ENCODE results near the gene SERGEF. TPM values are rescaled to one million over a fixed set of nuclear protein-coding genes. Genes with fewer than 3 reads are reported as not detected.
A peak's percentile ranks its signal among the peaks of the same experiment; 100 is the strongest.

Gene SERGEF
- total and polyA plus RNA-seq, 8 donors = 9.3 to 158 (median 73.5) TPM; not detected in 1

DNA sequence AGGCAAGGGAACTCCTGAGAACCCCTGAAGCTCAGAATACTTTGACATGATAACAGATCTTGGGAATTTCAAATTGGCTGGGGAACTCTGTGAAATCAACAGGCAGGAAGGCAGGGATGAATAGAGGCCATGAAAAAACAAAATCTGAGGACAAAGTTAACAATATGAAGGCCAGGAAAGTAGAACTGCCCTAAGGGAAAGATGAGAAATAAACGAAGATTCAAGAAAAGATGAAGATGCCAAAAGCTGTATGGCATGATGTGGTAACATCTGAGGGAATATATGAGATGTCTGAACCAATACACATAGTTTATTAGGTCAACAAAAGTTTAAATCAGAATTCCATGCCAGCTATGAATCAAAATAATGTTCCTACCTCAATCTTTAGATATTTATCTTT is 25.0 kb downstream of the SERGEF start:
- no peaks in the 10 kb centered on the region for H3K27me3 ChIP-seq
- 84 to 96% (median 88%) methylated on average over 1 of the region's 1 CpG for WGBS, 5 donors
- intact Hi-C loops (cut with DNase I; ENCODE audit: low total_unique reads) = no loop called here
- TF ChIP-seq POLR2AphosphoS5 (IDR thresholded peaks at IDR 0.05) (no peak), POLR2A (IDR thresholded peaks at IDR 0.05) (no peak), EP300 (IDR thresholded peaks at IDR 0.05) (no peak)
- TF ChIP-seq, protein P1, sequence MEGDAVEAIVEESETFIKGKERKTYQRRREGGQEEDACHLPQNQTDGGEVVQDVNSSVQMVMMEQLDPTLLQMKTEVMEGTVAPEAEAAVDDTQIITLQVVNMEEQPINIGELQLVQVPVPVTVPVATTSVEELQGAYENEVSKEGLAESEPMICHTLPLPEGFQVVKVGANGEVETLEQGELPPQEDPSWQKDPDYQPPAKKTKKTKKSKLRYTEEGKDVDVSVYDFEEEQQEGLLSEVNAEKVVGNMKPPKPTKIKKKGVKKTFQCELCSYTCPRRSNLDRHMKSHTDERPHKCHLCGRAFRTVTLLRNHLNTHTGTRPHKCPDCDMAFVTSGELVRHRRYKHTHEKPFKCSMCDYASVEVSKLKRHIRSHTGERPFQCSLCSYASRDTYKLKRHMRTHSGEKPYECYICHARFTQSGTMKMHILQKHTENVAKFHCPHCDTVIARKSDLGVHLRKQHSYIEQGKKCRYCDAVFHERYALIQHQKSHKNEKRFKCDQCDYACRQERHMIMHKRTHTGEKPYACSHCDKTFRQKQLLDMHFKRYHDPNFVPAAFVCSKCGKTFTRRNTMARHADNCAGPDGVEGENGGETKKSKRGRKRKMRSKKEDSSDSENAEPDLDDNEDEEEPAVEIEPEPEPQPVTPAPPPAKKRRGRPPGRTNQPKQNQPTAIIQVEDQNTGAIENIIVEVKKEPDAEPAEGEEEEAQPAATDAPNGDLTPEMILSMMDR (IDR thresholded peaks at IDR 0.05) = no peak
- peaks cover 0 to 12% (median 6%) of the 10 kb centered on the region in 4 donors for H3K4me1 ChIP-seq
- no peak overlapping the region for H3K27ac ChIP-seq
- no peak for DNase-seq
- peaks cover 4 to 52% (median 42%) of the 10 kb centered on the region in 4 donors for H3K36me3 ChIP-seq
- H3K4me3 ChIP-seq = no peak overlapping the region
- H3K9me3 ChIP-seq = no peaks in the 10 kb centered on the region

DNA sequence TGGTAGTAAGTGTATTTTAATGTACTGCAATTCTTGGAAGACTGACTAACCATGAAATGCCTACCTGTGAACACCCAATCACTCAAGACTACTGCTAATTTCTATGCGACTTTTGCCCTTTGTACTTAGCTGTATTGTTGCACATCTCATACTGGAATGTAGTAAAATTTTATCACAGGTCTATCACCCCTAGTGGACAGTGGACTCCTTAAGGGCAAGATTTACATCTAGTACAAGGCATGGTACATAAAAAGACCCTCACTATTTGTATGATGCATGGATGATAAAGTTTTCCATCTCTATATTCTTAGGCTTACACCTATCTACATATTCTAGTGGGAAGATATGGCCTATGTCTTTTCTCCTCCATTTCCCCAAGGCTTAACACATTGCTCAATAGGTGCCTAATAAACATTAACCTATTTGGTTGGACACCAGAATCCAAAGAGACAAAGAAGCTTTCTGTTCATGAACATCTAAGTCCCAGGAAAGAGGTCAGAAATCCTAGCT is 26.1 kb downstream of the SERGEF start:
- H3K27me3 ChIP-seq = no peaks in the 10 kb centered on the region
- no peak for DNase-seq
- H3K4me1 ChIP-seq = peaks cover 0 to 12% (median 6%) of the 10 kb centered on the region in 4 donors
- H3K9me3 ChIP-seq = no peaks in the 10 kb centered on the region
- intact Hi-C loops (cut with DNase I; ENCODE audit: low total_unique reads) = no loop called here
- peaks cover 4 to 50% (median 45%) of the 10 kb centered on the region in 4 donors for H3K36me3 ChIP-seq
- TF ChIP-seq POLR2A (IDR thresholded peaks at IDR 0.05) (no peak), POLR2AphosphoS5 (IDR thresholded peaks at IDR 0.05) (no peak), EP300 (IDR thresholded peaks at IDR 0.05) (no peak)
- TF ChIP-seq, protein P1 (IDR thresholded peaks at IDR 0.05) = no peak
- no peak overlapping the region for H3K4me3 ChIP-seq
- 70 to 100% (median 89%) methylated on average over 1 of the region's 1 CpG for WGBS, 5 donors
- no peak overlapping the region for H3K27ac ChIP-seq

DNA sequence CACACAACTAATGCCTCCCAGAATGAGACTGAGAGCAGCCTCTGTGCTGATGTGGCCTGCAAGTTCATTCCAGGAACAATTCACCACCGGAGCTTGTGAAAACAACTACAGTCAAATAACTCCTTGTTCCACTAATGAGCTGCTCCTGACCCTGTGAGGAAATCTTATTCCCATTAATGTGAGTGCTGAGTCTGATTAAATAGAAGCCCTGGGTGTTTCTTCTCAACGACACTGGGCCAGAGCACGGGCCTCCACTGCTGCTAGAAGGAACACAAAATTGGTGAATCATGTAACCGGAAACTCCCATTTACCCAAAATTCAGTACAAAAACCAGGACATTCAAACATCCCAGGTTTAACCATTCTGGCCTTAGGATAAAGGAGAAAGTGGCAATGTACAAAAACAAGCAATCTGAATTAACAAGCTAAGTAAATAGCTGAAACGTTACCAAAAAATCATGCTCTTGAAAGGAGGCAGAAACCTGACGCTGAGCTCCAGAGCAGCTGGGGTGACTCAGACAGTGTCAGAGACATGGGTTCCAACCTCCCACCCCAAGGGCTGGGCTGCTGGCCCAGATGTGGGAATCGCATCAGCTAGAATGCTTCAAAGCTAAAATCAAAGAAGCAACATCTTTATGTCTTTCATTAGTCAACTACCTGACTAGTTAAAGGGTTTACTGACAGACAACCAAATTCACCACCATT is 26.7 kb downstream of the SERGEF start:
- Histone ChIP-seq H3K27ac (peak overlapping the region in 2 of 5 donors; percentile 10 to 14), H3K36me3 (peaks cover 4 to 56% (median 51%) of the 10 kb centered on the region in 4 donors), H3K4me1 (peaks cover 0 to 12% (median 6%) of the 10 kb centered on the region in 4 donors), H3K27me3 (no peaks in the 10 kb centered on the region), H3K4me3 (no peak overlapping the region), H3K9me3 (no peaks in the 10 kb centered on the region)
- TF ChIP-seq POLR2A (IDR thresholded peaks at IDR 0.05) = no peak
- peak in 1 of 2 donors; percentile 41 for DNase-seq
- intact Hi-C loops (cut with DNase I; ENCODE audit: low total_unique reads) = no loop called here
- WGBS, 5 donors = 50 to 64% (median 57%) methylated on average over 6 to 7 of the region's 7 CpGs

GRCh38 chr11:17985517-17985916 is 27.3 kb downstream of the SERGEF start:
- Histone ChIP-seq H3K9me3 (no peaks in the 10 kb centered on the region), H3K4me3 (no peak overlapping the region), H3K36me3 (peaks cover 4 to 55% (median 52%) of the 10 kb centered on the region in 4 donors), H3K4me1 (peaks cover 0 to 12% (median 6%) of the 10 kb centered on the region in 4 donors), H3K27me3 (no peaks in the 10 kb centered on the region), H3K27ac (peak overlapping the region in 2 of 5 donors; percentile 10 to 14)
- TF ChIP-seq POLR2A (IDR thresholded peaks at IDR 0.05) (no peak), POLR2AphosphoS5 (IDR thresholded peaks at IDR 0.05) (no peak), EP300 (IDR thresholded peaks at IDR 0.05) (no peak)
- TF ChIP-seq, protein P1 (IDR thresholded peaks at IDR 0.05) = no peak
- DNase-seq = peak; percentile 36 to 37
- 31 to 80% (median 41%) methylated on average over 1 of the region's 1 CpG for WGBS, 5 donors
- intact Hi-C loops (cut with DNase I; ENCODE audit: low total_unique reads) = no loop called here

DNA sequence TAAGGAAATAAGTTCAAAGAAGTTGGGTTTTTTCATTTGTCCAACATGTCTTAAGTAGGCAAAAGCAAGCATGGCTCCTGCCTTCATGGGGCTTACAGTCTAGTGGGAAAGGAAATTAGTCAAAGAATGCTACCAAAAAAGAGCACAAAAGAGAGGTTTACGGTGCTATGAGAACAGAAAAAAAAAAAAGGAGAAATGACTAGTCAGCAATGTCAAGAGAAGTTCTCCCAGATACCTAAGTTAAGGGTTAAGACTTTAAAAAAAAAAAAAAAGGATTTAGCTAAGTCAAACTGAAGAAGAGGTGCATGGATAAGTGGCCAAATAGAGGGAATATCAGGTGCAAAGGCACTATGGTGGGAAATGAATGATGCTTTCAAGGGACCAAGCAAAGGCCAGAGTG is 29.3 kb downstream of the SERGEF start:
- intact Hi-C loops (cut with DNase I; ENCODE audit: low total_unique reads) = no loop called here
- no peaks in the 10 kb centered on the region for H3K9me3 ChIP-seq
- no peak overlapping the region for H3K4me3 ChIP-seq

More for the DNA sequence above, 29.3 kb downstream of the SERGEF start:
- no peaks in the 10 kb centered on the region for H3K27me3 ChIP-seq
- WGBS, 5 donors = 84 to 100% (median 94%) methylated on average over 1 of the region's 1 CpG
- H3K36me3 ChIP-seq = peaks cover 4 to 52% (median 45%) of the 10 kb centered on the region in 4 donors
- TF ChIP-seq EP300 (IDR thresholded peaks at IDR 0.05) (no peak), POLR2AphosphoS5 (IDR thresholded peaks at IDR 0.05) (no peak), POLR2A (IDR thresholded peaks at IDR 0.05) (no peak)
- TF ChIP-seq, protein P1 (IDR thresholded peaks at IDR 0.05) = no peak
- peaks cover 0 to 17% (median 7%) of the 10 kb centered on the region in 4 donors for H3K4me1 ChIP-seq
- DNase-seq = no peak
- H3K27ac ChIP-seq = no peak overlapping the region
